IMR-90 (cell line): ENCODE measurements around the gene LDHB.

ENCODE experiments used
- CEBPB ChIP-seq: IDR thresholded peaks from 2 replicates; pipeline ENCODE4 v1.6.1; 2012; ENCODE audit warnings: low read depth, low read length, improper control_type of control experiment
- POLR2A ChIP-seq: IDR thresholded peaks from 2 replicates; pipeline ENCODE4 v1.6.1; 2012; ENCODE audit warnings: mild to moderate bottlenecking, low read depth, low read length
- SMC3 ChIP-seq: fragments of 150-350 bp; IDR thresholded peaks from 2 replicates; pipeline ENCODE4 v1.6.1; 2016; ENCODE audit warnings: low read depth, mild to moderate bottlenecking, antibody characterized with exemption, low read length, moderate library complexity
- TF ChIP-seq, protein P1 (sequence below): conservative IDR thresholded peaks from 2 replicates; pipeline ENCODE4 v1.5.1; 2012; ENCODE audit warnings: mild to moderate bottlenecking, low read depth, low read length, improper control_type of control experiment

DNA sequence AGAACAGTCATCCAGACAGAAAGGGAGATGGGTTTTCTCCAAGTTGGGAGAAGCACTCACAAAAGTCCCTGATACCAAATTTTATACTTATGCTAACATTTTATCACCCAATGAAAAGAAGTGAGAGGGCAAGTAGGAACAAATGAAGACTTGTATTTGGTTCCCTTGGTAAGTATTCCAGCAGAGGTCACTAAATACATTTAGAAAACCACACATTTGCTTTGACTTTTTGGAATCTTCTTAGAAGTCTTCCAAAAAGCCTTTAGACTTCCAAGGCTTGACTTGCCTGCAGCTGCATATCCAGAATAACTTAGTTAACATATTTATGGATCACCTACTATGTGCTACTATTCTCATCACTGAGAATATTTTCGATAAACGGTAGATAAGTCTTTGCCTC lies 49.9 kb downstream of the LDHB start:
- TF ChIP-seq SMC3 (no peak), CEBPB (no peak), POLR2A (no peak)
- TF ChIP-seq, protein P1, sequence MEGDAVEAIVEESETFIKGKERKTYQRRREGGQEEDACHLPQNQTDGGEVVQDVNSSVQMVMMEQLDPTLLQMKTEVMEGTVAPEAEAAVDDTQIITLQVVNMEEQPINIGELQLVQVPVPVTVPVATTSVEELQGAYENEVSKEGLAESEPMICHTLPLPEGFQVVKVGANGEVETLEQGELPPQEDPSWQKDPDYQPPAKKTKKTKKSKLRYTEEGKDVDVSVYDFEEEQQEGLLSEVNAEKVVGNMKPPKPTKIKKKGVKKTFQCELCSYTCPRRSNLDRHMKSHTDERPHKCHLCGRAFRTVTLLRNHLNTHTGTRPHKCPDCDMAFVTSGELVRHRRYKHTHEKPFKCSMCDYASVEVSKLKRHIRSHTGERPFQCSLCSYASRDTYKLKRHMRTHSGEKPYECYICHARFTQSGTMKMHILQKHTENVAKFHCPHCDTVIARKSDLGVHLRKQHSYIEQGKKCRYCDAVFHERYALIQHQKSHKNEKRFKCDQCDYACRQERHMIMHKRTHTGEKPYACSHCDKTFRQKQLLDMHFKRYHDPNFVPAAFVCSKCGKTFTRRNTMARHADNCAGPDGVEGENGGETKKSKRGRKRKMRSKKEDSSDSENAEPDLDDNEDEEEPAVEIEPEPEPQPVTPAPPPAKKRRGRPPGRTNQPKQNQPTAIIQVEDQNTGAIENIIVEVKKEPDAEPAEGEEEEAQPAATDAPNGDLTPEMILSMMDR = peak; percentile 38
